Astrocyte (in vitro differentiated cells and primary cell): Measurements from ENCODE around the gene RRP9.

Source experiments
- CTCF ChIP-seq: IDR thresholded peaks from 2 replicates; pipeline ENCODE4 v1.5.1; 2011; ENCODE audit warnings: low read depth, mild to moderate bottlenecking, inconsistent platforms, low read length, moderate library complexity; ENCODE audit not compliant: insufficient read depth
- EZH2 ChIP-seq: IDR thresholded peaks from 2 replicates; pipeline ENCODE4 v1.6.1; 2012; ENCODE audit warnings: mild to moderate bottlenecking, low read length, inconsistent platforms; ENCODE audit not compliant: insufficient read depth

- TF ChIP-seq CTCF (no peak), EZH2 (no peak)
These were observed 19.3 kb upstream of the RRP9 start for GRCh38 chr3:51961011-51961410.
